ENCODE data around the gene SFN. TPM values are rescaled to one million over a fixed set of nuclear protein-coding genes. Genes with fewer than 3 reads are reported as not detected.

The SFN gene
- total and polyA plus RNA-seq, 2 donors from 2014 or later, result 2.9 to 44.7 TPM

DNA sequence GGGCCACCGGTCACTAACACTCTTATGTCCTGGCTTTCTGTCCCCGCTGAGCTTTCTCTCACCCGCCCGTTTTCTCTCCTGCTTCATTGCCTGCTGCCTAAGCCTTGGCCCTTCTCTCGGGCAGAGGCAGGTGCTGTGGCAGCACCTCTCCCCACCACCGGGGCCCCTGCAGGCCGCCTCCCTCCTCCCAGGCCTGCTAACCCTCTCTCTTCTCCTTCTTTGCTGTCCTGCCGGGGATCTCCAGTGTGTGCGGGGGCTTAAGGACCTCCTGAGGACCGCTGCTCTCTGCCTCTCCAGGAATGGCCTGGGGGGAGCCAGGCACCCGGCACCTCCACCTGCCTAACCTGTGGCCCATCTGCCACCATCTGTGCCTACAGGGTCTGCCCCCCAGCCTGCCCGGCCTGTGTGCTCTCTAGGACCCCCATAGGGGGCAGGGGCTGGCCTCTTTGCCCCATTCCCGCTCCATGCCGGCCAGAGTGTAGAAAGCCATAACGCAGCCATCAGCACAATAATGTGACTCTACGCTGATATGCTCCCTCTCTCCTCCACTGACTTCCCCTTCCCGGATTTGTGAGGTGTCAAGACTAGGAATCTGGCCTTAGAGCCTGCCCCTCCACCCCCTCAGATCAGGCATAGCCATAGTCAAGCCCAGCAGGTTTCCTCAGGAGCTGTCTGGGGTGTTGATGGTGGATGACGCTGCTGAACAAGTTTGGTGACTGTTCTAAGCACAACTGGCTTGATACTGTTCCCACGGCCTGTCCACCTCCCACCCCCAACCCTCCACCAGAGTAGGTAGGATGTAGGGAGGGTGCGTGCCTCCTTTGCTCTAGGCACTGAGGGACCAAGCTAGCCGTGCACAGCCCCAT lies 6.1 kb upstream of the SFN start:
- no peak for FAIRE-seq
- no peak overlapping the region for H3K4me3 ChIP-seq (ENCODE audit: low read length in 3 of 3)

DNA sequence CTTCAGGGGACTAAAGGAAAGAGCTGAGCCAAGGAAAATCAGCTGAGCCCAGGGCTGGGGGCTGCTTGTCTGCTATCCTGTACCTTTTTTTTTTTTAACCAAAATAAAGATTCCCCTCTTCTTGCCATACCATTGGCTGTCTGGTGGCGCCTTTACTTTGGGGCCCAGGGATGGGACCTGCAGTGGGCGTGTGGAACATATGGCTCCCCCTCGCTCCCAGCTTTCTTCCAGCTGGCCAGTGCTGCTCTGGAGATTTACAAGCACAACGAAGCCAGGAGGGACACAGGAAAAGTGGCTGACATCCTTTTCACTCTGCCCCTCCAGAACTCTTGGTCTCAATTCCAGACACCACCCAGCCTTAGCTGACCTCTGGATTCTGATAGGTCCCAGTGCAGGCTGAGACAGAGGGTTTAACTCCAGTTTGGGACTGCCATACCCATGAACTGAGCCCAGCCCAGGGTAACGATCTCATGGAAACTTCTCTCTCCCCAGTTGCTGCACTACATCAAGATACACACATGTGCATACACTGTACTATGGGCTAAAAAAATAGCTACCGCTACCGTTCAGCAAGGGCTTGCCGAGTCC lies 5.4 kb upstream of the SFN start:
- no peak for DNase-seq
- no peaks in the 10 kb centered on the region for H3K4me1 ChIP-seq (ENCODE audit: control insufficient read depth in 2 of 3, insufficient read depth in 2 of 3, low read depth in 1 of 3, low read length in 3 of 3)
- intact Hi-C loops (cut with DNase I), result no loop called here
- H3K27me3 ChIP-seq (ENCODE audit: control insufficient read depth, insufficient read depth, low read length), result no peaks in the 10 kb centered on the region
- TF ChIP-seq, protein P1, sequence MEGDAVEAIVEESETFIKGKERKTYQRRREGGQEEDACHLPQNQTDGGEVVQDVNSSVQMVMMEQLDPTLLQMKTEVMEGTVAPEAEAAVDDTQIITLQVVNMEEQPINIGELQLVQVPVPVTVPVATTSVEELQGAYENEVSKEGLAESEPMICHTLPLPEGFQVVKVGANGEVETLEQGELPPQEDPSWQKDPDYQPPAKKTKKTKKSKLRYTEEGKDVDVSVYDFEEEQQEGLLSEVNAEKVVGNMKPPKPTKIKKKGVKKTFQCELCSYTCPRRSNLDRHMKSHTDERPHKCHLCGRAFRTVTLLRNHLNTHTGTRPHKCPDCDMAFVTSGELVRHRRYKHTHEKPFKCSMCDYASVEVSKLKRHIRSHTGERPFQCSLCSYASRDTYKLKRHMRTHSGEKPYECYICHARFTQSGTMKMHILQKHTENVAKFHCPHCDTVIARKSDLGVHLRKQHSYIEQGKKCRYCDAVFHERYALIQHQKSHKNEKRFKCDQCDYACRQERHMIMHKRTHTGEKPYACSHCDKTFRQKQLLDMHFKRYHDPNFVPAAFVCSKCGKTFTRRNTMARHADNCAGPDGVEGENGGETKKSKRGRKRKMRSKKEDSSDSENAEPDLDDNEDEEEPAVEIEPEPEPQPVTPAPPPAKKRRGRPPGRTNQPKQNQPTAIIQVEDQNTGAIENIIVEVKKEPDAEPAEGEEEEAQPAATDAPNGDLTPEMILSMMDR (IDR thresholded peaks at IDR 0.05; ENCODE audit: borderline replicate concordance, extremely low read depth, insufficient read depth), result no peak
- H3K27ac ChIP-seq (ENCODE audit: low read depth in 2 of 2, low read length in 2 of 2), result no peak overlapping the region
- H3K9ac ChIP-seq (ENCODE audit: low read length in 3 of 3), result no peak overlapping the region
- no peak overlapping the region for H3K4me3 ChIP-seq (ENCODE audit: low read length in 3 of 3)
- no peak for FAIRE-seq
- peaks cover 0 to 12% (median 2%) of the 10 kb centered on the region in 3 donors for H3K36me3 ChIP-seq (ENCODE audit: control insufficient read depth in 2 of 3, insufficient read depth in 3 of 3, low read length in 3 of 3)
- H3K9me3 ChIP-seq (ENCODE audit: control insufficient read depth in 2 of 3, insufficient read depth in 1 of 3, low read length in 3 of 3), result no peaks in the 10 kb centered on the region

More for the DNA sequence above, 6.1 kb upstream of the SFN start:
- intact Hi-C loops (cut with DNase I), result no loop called here
- Histone ChIP-seq H3K36me3 (ENCODE audit: control insufficient read depth in 2 of 3, insufficient read depth in 3 of 3, low read length in 3 of 3) (peaks cover 0 to 19% (median 2%) of the 10 kb centered on the region in 3 donors), H3K4me1 (ENCODE audit: control insufficient read depth in 2 of 3, insufficient read depth in 2 of 3, low read depth in 1 of 3, low read length in 3 of 3) (no peaks in the 10 kb centered on the region), H3K27ac (ENCODE audit: low read depth in 2 of 2, low read length in 2 of 2) (no peak overlapping the region), H3K9me3 (ENCODE audit: control insufficient read depth in 2 of 3, insufficient read depth in 1 of 3, low read length in 3 of 3) (no peaks in the 10 kb centered on the region), H3K27me3 (ENCODE audit: control insufficient read depth, insufficient read depth, low read length) (no peaks in the 10 kb centered on the region), H3K9ac (ENCODE audit: low read length in 3 of 3) (no peak overlapping the region)
- TF ChIP-seq, protein P1 (IDR thresholded peaks at IDR 0.05; ENCODE audit: borderline replicate concordance, extremely low read depth, insufficient read depth), result no peak
- no peak for DNase-seq

DNA sequence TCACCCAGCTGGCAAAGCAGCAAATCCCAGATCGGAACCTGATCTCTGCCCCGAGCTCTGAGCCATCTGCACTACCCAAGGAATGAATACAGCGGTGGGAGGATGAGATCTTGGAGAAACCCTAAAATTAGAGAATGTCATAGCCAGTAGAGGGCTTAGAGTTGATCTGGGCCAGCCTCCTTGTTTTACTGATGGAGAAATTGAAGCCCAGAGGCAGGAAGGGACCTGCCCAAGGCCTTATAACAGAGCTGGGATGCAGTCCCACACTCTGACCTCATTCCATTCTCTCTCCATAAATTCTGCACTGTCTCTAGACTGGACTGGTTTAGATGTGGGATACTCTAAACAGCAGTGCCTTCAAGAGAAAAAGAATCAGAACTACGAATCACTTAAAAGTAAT lies 4.8 kb upstream of the SFN start:
- Histone ChIP-seq H3K4me3 (ENCODE audit: low read length in 3 of 3) (no peak overlapping the region), H3K36me3 (ENCODE audit: control insufficient read depth in 2 of 3, insufficient read depth in 3 of 3, low read length in 3 of 3) (peaks cover 0 to 9% (median 2%) of the 10 kb centered on the region in 3 donors), H3K9ac (ENCODE audit: low read length in 3 of 3) (no peak overlapping the region), H3K27me3 (ENCODE audit: control insufficient read depth, insufficient read depth, low read length) (no peaks in the 10 kb centered on the region), H3K4me1 (ENCODE audit: control insufficient read depth in 2 of 3, insufficient read depth in 2 of 3, low read depth in 1 of 3, low read length in 3 of 3) (no peaks in the 10 kb centered on the region), H3K9me3 (ENCODE audit: control insufficient read depth in 2 of 3, insufficient read depth in 1 of 3, low read length in 3 of 3) (no peaks in the 10 kb centered on the region), H3K27ac (ENCODE audit: low read depth in 2 of 2, low read length in 2 of 2) (no peak overlapping the region)
- TF ChIP-seq, protein P1 (IDR thresholded peaks at IDR 0.05; ENCODE audit: borderline replicate concordance, extremely low read depth, insufficient read depth), result no peak
- intact Hi-C loops (cut with DNase I), result no loop called here
- FAIRE-seq, result no peak
- no peak for DNase-seq
